B cell (primary cell): ENCODE data around the gene MYOM1.

Experiments
- CTCF ChIP-seq: fragments of 200-600 bp; IDR thresholded peaks from one replicate; pipeline ENCODE4 v1.8.0; 2022; ENCODE audit warnings: antibody characterized with exemption, mild to moderate bottlenecking
- EZH2 ChIP-seq: IDR thresholded peaks from 2 replicates; pipeline ENCODE4 v1.6.1; 2012; ENCODE audit warnings: borderline replicate concordance, low read depth, mild to moderate bottlenecking, moderate library complexity, low read length; ENCODE audit not compliant: insufficient read depth, poor library complexity, severe bottlenecking

- TF ChIP-seq CTCF (no peak), EZH2 (no peak)
Measured at GRCh38 chr18:3055186-3055728, 164.5 kb downstream of the MYOM1 start.
